Activated CD4-positive, alpha-beta T cell treated with anti-CD3 and anti-CD28 coated beads, Interleukin-2, amount 10 ng/mL, durations not matched to agents 24 days and 14 days (primary cell): Measurements from ENCODE around the gene ABT1. TPM values are rescaled to one million over a fixed set of nuclear protein-coding genes. Genes with fewer than 3 reads are reported as not detected.

ENCODE experiments used
- DNase-seq: peaks from one replicate; pipeline ENCODE4 v3.0.0; 2022
- H3K27ac Mint-ChIP-seq: one replicate; pipeline ENCODE4 v1.8.0; 2022; ENCODE audit warnings: mild to moderate bottlenecking, mixed read lengths
- H3K27me3 Mint-ChIP-seq: one replicate; pipeline ENCODE4 v1.8.0; 2022; ENCODE audit warnings: mixed read lengths
- H3K36me3 Mint-ChIP-seq: one replicate; pipeline ENCODE4 v1.8.0; 2022; ENCODE audit warnings: low read depth, mild to moderate bottlenecking, mixed read lengths
- H3K4me1 Mint-ChIP-seq: one replicate; pipeline ENCODE4 v1.8.0; 2021; ENCODE audit warnings: mixed read lengths
- H3K4me3 Mint-ChIP-seq: one replicate; pipeline ENCODE4 v1.8.0; 2022; ENCODE audit warnings: mild to moderate bottlenecking, moderate library complexity, mixed read lengths
- H3K9me3 Mint-ChIP-seq: one replicate; pipeline ENCODE4 v1.8.0; 2021; ENCODE audit warnings: mixed read lengths
- intact Hi-C: fragments of 100-400 bp; cut with micrococcal nuclease; formaldehyde crosslinking; loops from one replicate; pipeline ENCODE4 v1.15.1; 2023
- total RNA-seq: library from RNA; stranded (reverse); gene quantifications from 2 replicates; pipeline ENCODE4 v1.2.3, GENCODE V29; 2022

Gene ABT1
- total RNA-seq, 1 donor from 2014 or later = 32.1 TPM

GRCh38 chr6:26640806-26641205 lies 44.1 kb downstream of the ABT1 start:
- intact Hi-C loops = no loop called here
- Mint-ChIP-seq H3K27me3 (no peaks in the 10 kb centered on the region), H3K27ac (no peak overlapping the region), H3K4me1 (no peaks in the 10 kb centered on the region), H3K9me3 (peaks cover 46% of the 10 kb centered on the region), H3K36me3 (peaks cover 65% of the 10 kb centered on the region), H3K4me3 (no peak overlapping the region)
- DNase-seq = no peak

- no peak for DNase-seq
- H3K36me3 Mint-ChIP-seq = peaks cover 64% of the 10 kb centered on the region
- no peaks in the 10 kb centered on the region for H3K4me1 Mint-ChIP-seq
- intact Hi-C loops = no loop called here
- H3K27ac Mint-ChIP-seq = no peak overlapping the region
- no peaks in the 10 kb centered on the region for H3K27me3 Mint-ChIP-seq
- peaks cover 52% of the 10 kb centered on the region for H3K9me3 Mint-ChIP-seq
- no peak overlapping the region for H3K4me3 Mint-ChIP-seq
Observed at GRCh38 chr6:26646074-26646473, 49.3 kb downstream of the ABT1 start.

Other genes with a start within 250 kb of the ABT1 start
- gene BTN3A2, start 231.8 kb upstream of the ABT1 start, total RNA-seq = 48.0 and 50.8 TPM in 2 replicates
- 23.8 and 25.0 TPM in 2 replicates for gene BTN2A2, start 213.8 kb upstream of the ABT1 start, total RNA-seq
- gene BTN3A1, start 194.7 kb upstream of the ABT1 start, total RNA-seq = 29.6 and 33.2 TPM in 2 replicates
- gene BTN3A3, start 156.4 kb upstream of the ABT1 start, total RNA-seq = 37.7 and 38.2 TPM in 2 replicates
- 16.5 and 19.8 TPM in 2 replicates for gene BTN2A1, start 139.0 kb upstream of the ABT1 start, total RNA-seq
- gene BTN1A1, start 96.7 kb upstream of the ABT1 start, total RNA-seq = 0.07 TPM in 1 of 2 replicates, not detected in the other
- 81.6 and 83.4 TPM in 2 replicates for gene HMGN4, start 58.6 kb upstream of the ABT1 start, total RNA-seq
- 9.8 and 11.0 TPM in 2 replicates for gene ZNF322, start 62.8 kb downstream of the ABT1 start, total RNA-seq